Measurements from ENCODE around the gene CRABP2. TPM values are rescaled to one million over a fixed set of nuclear protein-coding genes. Genes with fewer than 3 reads are reported as not detected.

Gene CRABP2
- total and polyA plus RNA-seq, 2 of the 13 experiments (the other 11 are each of a cell fraction or from before 2014, with no cell fraction given), result 0.40 to 0.60 TPM

GRCh38 chr1:156725683-156726280, 20.4 kb upstream of the CRABP2 start (continued):
- TF ChIP-seq TFE3 (CRISPR knock-in tag; IDR thresholded peaks at IDR 0.05) (no peak), ZSCAN30 (CRISPR knock-in tag; IDR thresholded peaks at IDR 0.05) (no peak), ZNF263 (CRISPR knock-in tag; IDR thresholded peaks at IDR 0.05) (no peak), ZNF652 (CRISPR knock-in tag; IDR thresholded peaks at IDR 0.05; ENCODE audit: borderline replicate concordance, low read depth) (no peak), HOMEZ (CRISPR knock-in tag; IDR thresholded peaks at IDR 0.05; ENCODE audit: low read depth) (peak; percentile 61; the same call in 1 of the 2 replicates), ZNF143 (CRISPR knock-in tag; IDR thresholded peaks at IDR 0.05) (peak; percentile 82), NCOR1 (IDR thresholded peaks at IDR 0.05; ENCODE audit: borderline replicate concordance, low read length) (no peak), PHF5A (CRISPR knock-in tag; IDR thresholded peaks at IDR 0.05; ENCODE audit: low read depth, unreplicated experiment) (no peak), ZNF160 (CRISPR knock-in tag; IDR thresholded peaks at IDR 0.05) (no peak), ZNF556 (CRISPR knock-in tag; IDR thresholded peaks at IDR 0.05; ENCODE audit: borderline replicate concordance) (no peak), ZNF512 (CRISPR knock-in tag; IDR thresholded peaks at IDR 0.05) (no peak), KIAA2018 (CRISPR knock-in tag; IDR thresholded peaks at IDR 0.05; ENCODE audit: borderline replicate concordance) (no peak), TARDBP (CRISPR knock-in tag; IDR thresholded peaks at IDR 0.05) (peak; percentile 39; the same call in 1 of the 2 replicates), ZNF552 (CRISPR knock-in tag; IDR thresholded peaks at IDR 0.05; ENCODE audit: borderline replicate concordance) (no peak), ZFP36L2 (CRISPR knock-in tag; IDR thresholded peaks at IDR 0.05) (no peak), SAP130 (CRISPR knock-in tag; IDR thresholded peaks at IDR 0.05; ENCODE audit: low read depth) (peak; percentile 65; the same call in 1 of the 2 replicates), KDM5A (IDR thresholded peaks at IDR 0.05; ENCODE audit: borderline replicate concordance, low read length) (no peak)
